Muscle of arm (tissue), 12 donors: ENCODE measurements around the gene NFIX. TPM values are rescaled to one million over a fixed set of nuclear protein-coding genes. Genes with fewer than 3 reads are reported as not detected.

Experiments
- DNase-seq: peaks from one replicate; pipeline ENCODE4 v3.0.0-alpha.2; 2013
- polyA plus RNA-seq, 12 donors: library from polyadenylated mRNA; unstranded; fragments of 120-200 nt; gene quantifications; one replicate each; pipeline ENCODE4 v1.2.1, GENCODE V29; 2013; ENCODE audit not compliant: insufficient read length in 12 of 12

NFIX gene
- polyA plus RNA-seq, 12 donors, result 73.2 to 280 (median 105) TPM

GRCh38 chr19:13089139-13089856 is 94.0 kb downstream of the NFIX start:
- DNase-seq, result no peak

GRCh38 chr19:13089857-13090507 is 94.7 kb downstream of the NFIX start:
- no peak for DNase-seq

DNA sequence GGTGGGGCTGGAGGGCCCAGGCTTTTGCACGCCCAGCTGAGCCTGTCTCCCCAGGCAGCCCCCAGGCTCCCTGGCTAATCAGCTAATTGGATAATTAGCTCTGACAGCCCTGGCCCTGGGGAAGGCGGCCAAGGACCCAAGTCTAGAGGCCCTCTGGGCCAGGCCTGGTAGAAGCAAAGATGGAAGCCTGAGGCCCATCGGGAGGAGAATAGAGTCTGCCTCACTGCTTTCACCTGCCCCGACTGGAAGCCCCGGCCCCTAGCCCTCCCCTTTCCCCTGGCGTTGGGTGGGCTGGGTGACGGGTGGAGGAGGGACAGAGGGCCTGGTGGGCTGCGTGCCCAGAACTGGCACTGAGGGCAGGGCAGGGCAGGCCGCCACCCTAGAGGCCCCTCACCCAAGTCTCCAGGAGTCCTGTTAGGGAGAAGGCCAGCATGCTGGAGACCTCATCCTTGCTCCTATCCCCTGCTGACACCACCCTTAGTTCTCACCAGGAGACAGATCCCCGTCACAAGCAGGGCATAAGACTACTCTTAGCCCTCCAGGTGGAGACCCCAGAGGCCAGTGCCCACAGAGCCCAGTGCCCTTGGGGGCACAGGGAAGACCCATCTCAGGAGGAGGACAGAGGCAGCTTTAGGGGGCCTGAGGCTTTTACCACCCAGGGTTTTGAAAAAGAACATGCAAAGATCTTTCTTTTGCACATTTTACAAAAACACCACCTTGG is 95.4 kb downstream of the NFIX start:
- DNase-seq, result no peak

DNA sequence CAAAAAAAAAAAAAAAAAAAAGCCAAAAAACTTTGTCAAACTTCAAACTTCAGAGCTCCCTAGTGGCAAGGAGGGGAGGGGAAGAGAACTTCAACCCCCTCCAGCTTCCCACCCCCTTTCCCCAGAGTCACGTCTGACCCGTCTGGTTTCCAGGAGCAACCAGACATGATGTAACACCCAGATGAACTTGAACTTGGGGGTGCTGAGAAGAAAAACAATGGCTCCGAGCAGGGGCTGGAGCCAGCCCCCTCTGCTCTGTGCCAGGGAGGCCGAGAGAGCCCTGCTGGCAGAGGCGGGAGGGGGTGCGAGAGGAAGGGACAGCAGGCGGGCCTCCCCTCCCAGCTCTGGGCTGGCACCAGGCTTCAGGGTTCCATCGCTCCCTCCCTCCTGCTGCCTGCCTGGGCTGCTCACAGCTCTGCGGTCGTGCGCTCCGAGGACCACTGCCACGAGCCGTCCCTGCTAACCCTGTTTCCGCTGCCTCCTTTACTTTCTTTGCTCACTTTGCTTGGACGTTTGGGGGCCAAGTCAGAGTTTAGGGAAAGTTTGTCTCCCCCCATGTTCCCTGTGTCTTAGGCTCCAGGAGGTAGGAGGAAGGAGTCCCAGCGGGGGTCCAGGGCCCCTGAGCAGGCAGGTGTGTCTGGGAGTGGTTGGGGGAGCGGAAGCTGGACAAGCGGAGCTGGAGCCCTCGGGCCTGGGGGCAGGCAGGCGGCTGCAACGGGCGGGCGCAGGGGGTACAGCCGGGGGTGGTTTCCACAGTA is 96.3 kb downstream of the NFIX start:
- DNase-seq, result peak; percentile 93

- no peak for DNase-seq
Observed at GRCh38 chr19:13092158-13092543, 96.9 kb downstream of the NFIX start.

DNA sequence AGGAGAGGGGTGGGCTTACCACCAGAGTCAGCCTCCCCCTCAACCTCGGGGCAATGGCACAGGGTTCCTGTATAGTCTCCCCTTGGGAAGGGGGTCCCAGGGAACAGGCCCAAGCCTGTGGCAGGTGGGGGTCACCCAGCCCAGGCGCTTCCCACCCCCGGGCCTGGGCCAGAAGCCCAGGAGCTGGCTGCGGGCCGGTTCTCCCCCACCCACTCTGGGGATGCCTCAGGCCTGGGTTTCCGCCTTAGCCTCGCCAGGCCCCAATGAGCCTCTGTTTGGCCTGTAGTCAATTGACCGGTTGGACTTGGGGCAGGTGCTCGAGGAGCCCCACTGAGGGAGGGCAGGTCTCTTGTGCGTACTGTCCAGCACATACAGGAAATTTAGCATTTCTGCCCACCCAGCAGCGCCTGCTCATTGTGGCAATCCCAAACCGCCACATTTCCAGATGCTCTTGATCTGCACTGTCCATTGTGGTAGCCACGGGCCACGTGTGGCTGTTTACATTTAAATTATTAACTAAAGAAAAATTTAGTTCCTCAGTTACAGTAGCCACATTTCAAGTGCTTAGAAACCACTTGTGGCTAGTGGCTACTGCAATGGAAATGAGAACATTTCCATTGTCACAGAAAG is 97.4 kb downstream of the NFIX start:
- no peak for DNase-seq

DNA sequence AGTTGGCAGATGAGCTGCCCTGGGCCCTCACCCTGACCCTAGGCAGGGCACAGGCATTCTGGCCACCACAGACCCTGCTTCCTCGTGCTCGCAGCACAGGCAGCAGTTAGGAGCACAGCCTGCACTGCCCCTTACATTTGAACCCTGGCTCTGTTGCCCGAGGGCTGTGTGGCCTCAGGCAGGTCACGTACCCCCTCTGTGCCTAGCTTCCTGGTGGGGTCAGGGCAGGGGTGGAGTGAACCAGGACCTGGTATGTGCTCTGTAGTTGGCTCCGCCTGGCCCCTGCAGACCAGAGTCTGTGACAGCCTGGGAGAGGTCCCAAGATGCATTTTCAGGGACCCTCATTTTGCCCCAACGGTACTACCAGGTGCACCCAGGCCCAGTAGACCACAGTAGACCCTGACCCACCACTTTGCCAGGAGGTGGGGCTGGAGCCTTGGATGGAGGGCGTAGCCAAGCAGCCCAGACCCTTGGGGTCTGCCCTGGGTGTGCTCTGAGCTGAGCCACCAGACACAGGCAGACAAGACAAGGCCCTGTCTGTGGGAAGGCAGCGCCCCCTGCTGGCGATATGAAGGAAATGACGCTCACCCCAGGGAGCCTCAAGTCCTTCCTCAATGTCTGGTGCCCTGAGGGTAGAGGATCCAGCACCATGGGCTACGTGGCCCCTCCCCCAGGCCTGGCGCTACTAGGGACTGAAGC is 98.3 kb downstream of the NFIX start:
- DNase-seq, result peak; percentile 88

- DNase-seq, result no peak
Observed at GRCh38 chr19:13094106-13094504, 98.8 kb downstream of the NFIX start.

GRCh38 chr19:13094771-13095392 is 99.6 kb downstream of the NFIX start:
- no peak for DNase-seq

- DNase-seq, result no peak
Observed at GRCh38 chr19:13095393-13095784, 100.1 kb downstream of the NFIX start.

DNA sequence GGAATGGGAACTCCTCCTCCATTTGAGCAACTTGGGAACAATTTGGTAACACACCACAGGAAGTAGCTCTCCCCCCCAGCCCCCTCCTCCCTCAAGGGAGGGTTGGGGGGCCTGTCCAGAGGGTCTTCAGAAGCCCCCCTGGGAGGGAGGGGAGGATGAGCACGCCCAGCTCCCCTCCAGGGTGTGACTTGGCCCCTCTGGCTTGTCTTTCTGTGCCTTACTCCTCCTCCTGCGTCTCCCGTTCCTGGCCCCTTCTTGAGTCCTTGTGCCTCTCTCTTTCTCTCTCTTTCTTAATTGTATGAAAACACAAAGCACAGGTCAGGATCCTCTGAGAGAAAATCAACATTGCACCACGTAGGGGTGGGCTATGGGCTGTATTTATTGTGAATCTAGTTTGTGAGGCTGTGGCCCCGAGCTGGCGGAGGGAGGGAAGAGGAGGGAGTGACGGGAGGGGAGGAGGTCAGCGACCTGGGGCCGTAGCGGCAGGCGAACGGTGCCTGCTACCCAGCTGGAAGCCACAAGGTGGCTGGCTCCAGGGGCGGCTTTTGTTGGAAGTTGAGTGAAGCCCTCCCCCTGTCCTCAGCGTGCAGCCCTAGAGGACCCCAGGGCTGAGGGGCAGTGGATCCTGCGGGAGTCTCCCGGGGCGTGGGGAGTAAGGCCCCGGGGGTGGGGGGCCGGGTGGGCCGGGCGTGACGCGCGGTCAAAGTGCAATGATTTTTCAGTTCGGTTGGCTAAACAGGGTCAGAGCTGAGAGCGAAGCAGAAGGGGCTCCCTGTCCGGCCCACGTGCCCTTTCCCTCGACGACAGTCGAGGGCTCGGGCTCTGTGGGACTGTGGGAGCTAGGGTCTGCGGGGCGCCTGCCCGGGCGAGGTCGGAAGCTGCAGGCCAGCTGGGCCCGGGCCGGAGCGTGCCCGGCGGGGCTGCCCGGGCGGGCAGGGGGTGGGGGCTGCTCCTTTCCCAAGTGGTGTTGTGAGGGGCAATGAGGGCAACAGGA is 101.0 kb downstream of the NFIX start:
- no peak for DNase-seq

GRCh38 chr19:13097033-13097462 is 101.8 kb downstream of the NFIX start:
- DNase-seq, result no peak

DNA sequence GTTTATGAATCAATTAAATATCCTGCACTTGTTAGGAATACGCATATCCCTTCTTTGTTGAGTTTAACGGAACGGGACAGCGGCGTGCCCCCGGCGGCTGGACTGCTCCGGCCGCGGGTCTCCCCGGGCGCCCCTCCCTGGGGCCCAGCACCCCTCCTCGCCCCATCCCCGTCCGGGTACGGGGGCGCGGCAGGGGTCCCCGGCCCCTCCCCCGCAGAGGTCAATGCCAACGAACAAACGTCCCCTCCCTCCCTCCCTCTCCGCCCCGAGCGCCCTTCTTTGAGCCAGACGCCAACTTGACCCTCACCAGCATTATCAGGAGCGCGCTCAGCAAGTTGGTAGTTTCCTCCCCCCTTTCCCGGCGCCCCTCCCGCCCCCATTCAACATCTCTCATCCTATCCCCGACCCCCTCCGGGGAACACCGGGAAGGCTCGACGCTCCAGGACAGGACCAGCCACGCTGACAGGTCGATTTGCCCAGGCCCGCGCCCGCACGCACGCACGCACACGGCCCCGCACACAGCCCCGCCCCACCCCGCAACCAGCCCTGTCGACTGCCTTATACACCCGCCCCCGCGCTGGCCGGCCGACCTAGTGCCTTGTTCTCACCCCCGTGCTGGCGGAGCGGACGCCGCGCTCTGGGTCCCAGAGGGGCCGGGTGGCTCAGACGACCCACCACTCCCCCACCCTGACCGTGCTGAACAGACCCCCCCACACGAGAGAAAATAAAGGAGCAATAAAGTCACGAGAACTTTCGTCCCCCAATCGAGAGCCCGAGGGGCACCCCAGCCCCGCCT is 102.4 kb downstream of the NFIX start:
- no peak for DNase-seq

- DNase-seq, result no peak
Observed at GRCh38 chr19:13098277-13099072, 103.2 kb downstream of the NFIX start.

GRCh38 chr19:13099073-13099999 is 104.1 kb downstream of the NFIX start:
- no peak for DNase-seq

DNA sequence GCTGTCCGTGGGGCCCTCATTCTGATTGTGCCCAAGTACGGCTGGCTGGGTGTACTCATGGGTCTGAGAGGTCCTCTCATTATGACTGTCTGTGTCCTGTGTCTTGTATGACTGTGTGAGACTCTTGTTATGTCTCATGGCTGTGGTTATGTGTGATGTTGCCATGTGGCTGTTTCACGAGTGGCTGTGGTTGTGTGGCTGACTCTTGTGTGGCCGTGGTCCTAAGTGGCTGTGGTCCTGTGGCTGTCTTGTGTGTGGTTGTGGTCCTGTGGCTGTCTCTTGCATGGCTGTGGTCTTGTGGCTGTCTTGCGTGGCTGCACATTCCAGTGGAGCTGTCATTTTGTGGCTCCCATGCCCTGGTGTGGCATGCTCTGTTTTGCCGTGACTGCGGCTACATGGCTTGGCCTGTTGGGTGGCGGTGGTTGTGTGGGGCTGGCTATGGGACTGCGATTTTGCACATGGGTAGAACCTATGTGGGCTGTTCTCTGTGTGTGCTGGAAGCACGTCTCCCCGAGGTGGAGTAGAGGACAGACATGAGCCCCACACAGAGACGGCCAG is 104.8 kb downstream of the NFIX start:
- DNase-seq, result no peak
